Measurements from ENCODE around the gene LMNTD1.

LMNTD1 gene

GRCh38 chr12:25557830-25558436 is 4.8 kb upstream of the LMNTD1 start:
- peak; percentile 44 for TF ChIP-seq CTCF (IDR thresholded peaks at IDR 0.05; ENCODE audit: low read depth, low read length)
- in situ Hi-C loops (cut with HindIII; ENCODE audit: low sequenced_read_pairs), result no loop called here
- DNase-seq (ENCODE audit: low read depth, low spot score), result peak; percentile 51
- H3K4me3 ChIP-seq (ENCODE audit: low read depth, low read length), result no peak overlapping the region

GRCh38 chr12:25556153-25556552 is 3.1 kb upstream of the LMNTD1 start:
- DNase-seq (ENCODE audit: low read depth, low spot score), result no peak
- TF ChIP-seq CTCF (IDR thresholded peaks at IDR 0.05; ENCODE audit: low read depth, low read length), result no peak
- in situ Hi-C loops (cut with HindIII; ENCODE audit: low sequenced_read_pairs), result no loop called here
- no peak overlapping the region for H3K4me3 ChIP-seq (ENCODE audit: low read depth, low read length)

- in situ Hi-C loops (cut with HindIII; ENCODE audit: low sequenced_read_pairs), result no loop called here
- DNase-seq (ENCODE audit: low read depth, low spot score), result peak; percentile 65
- TF ChIP-seq CTCF (IDR thresholded peaks at IDR 0.05; ENCODE audit: low read depth, low read length), result no peak
- H3K4me3 ChIP-seq (ENCODE audit: low read depth, low read length), result no peak overlapping the region
These were observed 402 bp downstream of the LMNTD1 start for GRCh38 chr12:25552681-25553080.

- no peak for TF ChIP-seq CTCF (IDR thresholded peaks at IDR 0.05; ENCODE audit: low read depth, low read length)
- peak; percentile 36 for DNase-seq (ENCODE audit: low read depth, low spot score)
- in situ Hi-C loops (cut with HindIII; ENCODE audit: low sequenced_read_pairs), result no loop called here
- no peak overlapping the region for H3K4me3 ChIP-seq (ENCODE audit: low read depth, low read length)
These were observed 2.9 kb downstream of the LMNTD1 start for GRCh38 chr12:25550186-25550585.

GRCh38 chr12:25549120-25549519 is 4.0 kb downstream of the LMNTD1 start:
- in situ Hi-C loops (cut with HindIII; ENCODE audit: low sequenced_read_pairs), result no loop called here
- no peak overlapping the region for H3K4me3 ChIP-seq (ENCODE audit: low read depth, low read length)
- TF ChIP-seq CTCF (IDR thresholded peaks at IDR 0.05; ENCODE audit: low read depth, low read length), result no peak
- no peak for DNase-seq (ENCODE audit: low read depth, low spot score)

- in situ Hi-C loops (cut with HindIII; ENCODE audit: low sequenced_read_pairs), result no loop called here
- H3K4me3 ChIP-seq (ENCODE audit: low read depth, low read length), result no peak overlapping the region
- TF ChIP-seq CTCF (IDR thresholded peaks at IDR 0.05; ENCODE audit: low read depth, low read length), result no peak
- no peak for DNase-seq (ENCODE audit: low read depth, low spot score)
These were observed 6.8 kb downstream of the LMNTD1 start for GRCh38 chr12:25546318-25546717.

- no peak for DNase-seq (ENCODE audit: low read depth, low spot score)
- no peak overlapping the region for H3K4me3 ChIP-seq (ENCODE audit: low read depth, low read length)
- in situ Hi-C loops (cut with HindIII; ENCODE audit: low sequenced_read_pairs), result no loop called here
- TF ChIP-seq CTCF (IDR thresholded peaks at IDR 0.05; ENCODE audit: low read depth, low read length), result no peak
These were observed 19.9 kb downstream of the LMNTD1 start for GRCh38 chr12:25533150-25533549.
